Measurements from ENCODE around the gene CHADL.
"Not testable (repeated sequence)": the region's sequence is repeated elsewhere in the genome, so short reads cannot be mapped to it uniquely, and the experiment has no call there.

The CHADL gene, protein sequence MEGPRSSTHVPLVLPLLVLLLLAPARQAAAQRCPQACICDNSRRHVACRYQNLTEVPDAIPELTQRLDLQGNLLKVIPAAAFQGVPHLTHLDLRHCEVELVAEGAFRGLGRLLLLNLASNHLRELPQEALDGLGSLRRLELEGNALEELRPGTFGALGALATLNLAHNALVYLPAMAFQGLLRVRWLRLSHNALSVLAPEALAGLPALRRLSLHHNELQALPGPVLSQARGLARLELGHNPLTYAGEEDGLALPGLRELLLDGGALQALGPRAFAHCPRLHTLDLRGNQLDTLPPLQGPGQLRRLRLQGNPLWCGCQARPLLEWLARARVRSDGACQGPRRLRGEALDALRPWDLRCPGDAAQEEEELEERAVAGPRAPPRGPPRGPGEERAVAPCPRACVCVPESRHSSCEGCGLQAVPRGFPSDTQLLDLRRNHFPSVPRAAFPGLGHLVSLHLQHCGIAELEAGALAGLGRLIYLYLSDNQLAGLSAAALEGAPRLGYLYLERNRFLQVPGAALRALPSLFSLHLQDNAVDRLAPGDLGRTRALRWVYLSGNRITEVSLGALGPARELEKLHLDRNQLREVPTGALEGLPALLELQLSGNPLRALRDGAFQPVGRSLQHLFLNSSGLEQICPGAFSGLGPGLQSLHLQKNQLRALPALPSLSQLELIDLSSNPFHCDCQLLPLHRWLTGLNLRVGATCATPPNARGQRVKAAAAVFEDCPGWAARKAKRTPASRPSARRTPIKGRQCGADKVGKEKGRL

DNA sequence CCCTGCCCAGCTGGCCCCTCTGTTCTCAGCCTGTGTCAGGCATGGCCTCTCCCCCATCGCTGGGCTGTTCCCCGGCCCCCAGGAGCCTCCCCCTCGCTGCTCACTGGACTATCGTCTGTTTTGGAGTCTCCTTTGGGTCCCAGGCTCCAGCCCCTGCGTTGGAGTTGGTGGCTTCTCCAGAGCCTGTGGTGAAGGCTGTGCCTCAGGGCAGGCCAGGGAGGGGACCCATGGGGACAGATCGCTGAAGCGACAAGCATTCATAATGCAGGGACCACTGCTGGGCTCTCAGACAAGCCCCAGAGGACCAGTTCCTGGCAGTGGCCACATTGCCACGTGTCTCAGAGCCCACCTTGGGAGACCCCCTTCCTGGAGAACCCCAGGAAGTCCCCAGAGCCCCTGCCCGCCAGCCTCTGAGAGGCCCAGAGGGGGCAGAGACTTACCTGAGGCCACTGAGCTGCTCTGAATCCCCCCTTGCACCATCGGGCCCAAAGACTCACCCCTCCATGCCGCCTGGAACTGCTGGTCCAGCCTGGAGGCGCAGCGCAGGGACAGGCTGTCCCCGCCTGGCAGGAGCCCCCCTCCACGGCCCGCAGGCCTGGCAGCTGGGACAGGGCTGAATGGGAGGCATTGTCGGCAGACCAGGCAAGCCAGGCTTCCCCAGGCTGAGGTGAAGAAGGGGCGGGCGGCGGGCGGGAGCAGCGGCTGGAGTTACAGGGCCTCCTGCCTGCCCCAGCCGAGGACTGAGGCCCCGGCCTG, at the start of gene CHADL:
TSS of gene CHADL (minus strand) at position 555 of the 756 bp plus-strand sequence. CDS start at position 505, 50 bp downstream.
- no peak for DNase-seq

- DNase-seq: no peak
Measured at GRCh38 chr22:41289671-41290070, 48.9 kb upstream of the CHADL start.

- DNase-seq: no peak
Measured at GRCh38 chr22:41288245-41288946, 47.7 kb upstream of the CHADL start.

DNA sequence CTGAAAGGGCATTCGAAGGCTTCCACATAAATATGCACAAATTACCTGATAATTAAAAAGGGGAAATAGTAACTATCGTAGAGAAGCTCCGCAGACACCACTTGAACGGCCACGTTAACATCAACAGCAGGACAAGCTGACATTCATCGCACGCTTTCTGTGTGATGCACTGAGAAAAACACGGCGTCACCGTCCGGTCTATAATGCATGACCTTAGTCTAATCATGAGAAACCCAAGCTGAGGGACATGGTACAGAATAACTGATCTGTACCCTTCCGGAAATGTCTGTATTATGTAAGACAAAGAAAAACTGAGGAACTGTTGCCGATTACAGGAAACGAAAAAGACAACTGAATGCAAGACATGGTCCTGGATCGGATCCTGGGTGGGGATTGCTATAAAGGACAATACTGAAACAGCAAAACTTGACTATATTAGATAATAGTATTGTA, 45.9 kb upstream of the CHADL start:
- DNase-seq: no peak

GRCh38 chr22:41285820-41286638, 45.3 kb upstream of the CHADL start, which contains the start of gene RANGAP1:
Gene RANGAP1 (minus strand): TSS chr22:41286187. CDS start chr22:41281044, 5,143 bp downstream.
- DNase-seq: peak; percentile 95

- DNase-seq: no peak
Measured at GRCh38 chr22:41285441-41285819, 44.7 kb upstream of the CHADL start.

DNA sequence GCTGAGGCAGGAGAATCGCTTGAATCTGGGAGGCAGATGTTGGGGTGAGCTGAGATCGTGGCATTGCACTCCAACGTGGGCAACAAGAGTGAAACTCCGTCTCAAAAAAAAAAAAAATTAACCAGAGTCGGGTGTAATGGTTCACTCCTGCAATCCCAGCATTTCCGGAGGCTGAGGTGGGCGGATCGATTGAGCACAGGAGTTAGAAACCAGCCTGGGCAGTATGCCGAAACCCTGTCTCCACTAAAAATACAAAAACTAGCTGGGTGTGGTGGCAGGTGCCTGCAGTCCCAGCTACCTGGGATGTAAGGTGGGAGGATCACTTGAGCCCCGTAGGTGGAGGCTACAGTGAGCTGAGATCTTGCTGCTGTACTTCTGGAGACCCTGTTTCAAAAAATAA, 43.7 kb upstream of the CHADL start:
- no peak for DNase-seq

DNA sequence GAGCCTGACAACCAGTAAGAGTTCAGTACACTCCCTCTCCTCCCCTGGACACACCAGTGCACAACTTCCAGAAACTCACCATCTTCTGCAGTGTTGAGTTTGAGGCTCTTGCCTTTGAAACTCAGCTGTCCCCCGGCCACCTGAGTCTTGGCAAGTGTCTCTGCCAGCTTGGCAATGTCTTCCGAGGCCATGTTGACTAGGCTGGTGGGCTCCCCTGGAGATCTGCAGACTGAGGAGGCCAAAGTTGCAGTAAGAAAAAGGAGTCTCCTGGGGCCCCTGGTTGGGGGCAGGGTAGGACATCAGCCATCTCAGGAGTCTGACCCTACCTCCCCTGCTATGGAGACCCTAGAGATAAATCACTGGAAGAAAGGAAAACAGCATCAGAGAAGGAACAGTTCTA, 40.1 kb upstream of the CHADL start:
- no peak for DNase-seq

DNA sequence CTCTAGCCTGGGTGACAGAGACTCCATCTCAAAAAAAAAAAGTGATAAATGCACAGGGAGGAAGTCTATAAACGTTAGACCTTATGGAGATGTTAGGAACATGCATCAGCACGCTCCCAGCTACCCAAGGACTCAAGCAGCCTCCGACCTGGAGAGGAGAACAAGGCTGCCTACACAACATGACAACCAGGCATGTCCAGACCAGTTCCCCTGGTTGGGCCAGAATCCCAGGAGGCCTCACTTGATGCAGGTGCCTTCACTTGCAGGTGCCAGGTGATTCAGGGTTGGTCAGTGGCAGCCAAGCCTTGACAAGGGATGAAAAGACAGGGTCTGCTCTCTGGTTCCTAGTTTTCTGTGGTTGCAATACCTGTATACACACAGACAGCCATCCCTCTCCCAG, 39.3 kb upstream of the CHADL start:
- DNase-seq: no peak

DNA sequence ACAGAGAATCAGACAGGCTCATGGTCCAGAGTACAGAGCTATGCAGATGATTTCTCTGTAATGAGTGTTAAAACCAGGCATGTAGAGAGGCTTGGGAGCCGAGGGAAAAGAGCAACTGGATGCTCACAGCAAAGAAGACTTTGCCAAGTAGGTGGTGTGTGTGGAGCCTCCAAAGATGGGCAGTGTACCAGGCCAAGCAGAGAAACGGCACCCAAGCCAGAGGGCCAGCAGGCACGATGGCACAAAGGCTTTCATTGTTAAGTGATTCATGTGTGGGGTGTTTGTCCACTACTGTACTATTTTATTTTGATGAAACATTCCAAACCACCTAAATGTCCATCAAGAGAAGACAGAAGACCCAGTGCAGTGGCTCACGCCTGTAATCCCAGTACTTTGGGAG, 34.1 kb upstream of the CHADL start:
- no peak for DNase-seq

DNA sequence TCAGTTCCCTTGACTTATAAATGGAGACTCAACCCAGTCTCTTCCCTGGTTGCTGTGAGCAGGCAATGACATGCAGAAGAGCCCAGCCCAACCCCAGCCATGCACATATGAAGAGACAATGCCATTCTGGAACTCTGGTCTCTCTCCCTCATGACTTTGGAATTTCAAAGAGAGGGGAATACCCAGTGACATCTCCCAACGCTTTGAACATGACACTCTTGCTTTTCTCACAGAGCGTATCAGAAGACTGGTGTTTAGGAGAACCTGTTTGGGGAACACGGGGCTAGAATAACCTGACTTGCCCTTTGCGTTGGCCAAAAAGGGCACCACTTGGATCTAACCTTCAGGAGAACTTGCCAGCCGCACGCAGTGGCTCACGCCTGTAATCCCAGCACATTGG, 32.4 kb upstream of the CHADL start:
- DNase-seq: no peak

GRCh38 chr22:41271787-41272186, 31.1 kb upstream of the CHADL start:
- no peak for DNase-seq

DNA sequence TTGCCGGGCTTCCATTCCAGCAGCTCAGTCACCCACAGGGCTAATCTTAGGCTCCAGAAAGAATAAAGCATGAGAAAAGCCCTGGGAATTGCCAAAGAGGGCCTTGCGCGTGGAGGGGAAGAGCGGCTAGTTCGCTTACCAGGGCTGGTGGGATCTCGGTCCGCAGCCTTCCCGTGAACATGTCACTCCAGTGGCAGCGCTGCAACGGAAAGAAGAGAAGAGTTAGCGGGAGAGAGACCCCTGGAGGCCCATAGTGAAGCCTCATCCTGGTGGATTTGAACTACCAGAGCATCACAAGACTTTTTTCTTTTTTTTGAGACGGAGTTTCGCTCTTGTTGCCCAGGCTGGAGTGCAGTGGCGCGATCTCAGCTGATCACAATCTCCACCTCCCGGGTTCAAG, 27.2 kb upstream of the CHADL start:
- DNase-seq: no peak

- no peak for DNase-seq
Measured at GRCh38 chr22:41264408-41264941, 23.7 kb upstream of the CHADL start.

DNA sequence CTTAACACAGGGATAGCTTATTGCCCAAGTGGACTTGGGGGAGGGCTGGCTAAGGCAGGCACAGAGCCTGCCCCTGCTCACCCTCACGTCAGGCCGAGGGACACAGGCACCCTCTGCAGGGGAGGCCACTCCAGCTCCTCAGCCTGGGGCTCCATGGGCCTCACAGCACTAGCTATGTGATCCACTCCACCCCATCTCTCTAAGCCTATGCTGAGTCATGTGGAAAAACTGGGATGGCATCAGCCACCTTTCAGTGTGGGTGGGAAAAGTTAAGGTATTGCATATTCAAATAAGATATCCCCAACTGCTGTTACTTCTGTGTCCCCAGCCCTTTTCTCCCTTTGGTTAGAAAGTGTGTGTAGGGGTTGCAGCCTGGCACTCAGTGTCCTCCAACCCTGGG, 23.0 kb upstream of the CHADL start:
- DNase-seq: no peak

DNA sequence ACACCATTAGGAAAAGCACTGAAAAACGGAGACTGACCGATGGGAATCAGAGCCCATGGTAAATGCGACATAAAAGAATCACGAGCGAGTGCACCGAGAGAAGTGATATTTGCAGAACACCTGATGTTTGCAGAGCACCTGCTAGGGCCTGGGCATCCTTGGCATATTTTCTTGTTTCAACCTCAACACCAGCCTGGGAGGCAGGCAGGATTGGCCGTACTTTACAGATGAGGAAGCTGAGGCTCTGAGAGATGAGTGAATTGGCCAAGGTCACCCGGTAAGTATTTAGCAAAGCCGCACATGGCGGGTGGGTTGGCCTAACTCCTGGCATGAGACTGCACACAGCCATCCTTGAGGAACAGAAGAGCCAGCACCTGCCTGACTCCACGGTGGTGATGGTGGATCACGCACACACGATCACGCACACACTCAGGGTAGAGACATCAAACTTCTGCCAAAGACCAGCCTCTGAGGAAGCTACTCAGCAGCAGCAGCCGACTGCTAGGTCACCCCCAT, 21.6 kb upstream of the CHADL start:
- DNase-seq: no peak

GRCh38 chr22:41261541-41262249, 21.0 kb upstream of the CHADL start:
- no peak for DNase-seq

- no peak for DNase-seq
Measured at GRCh38 chr22:41260871-41261270, 20.1 kb upstream of the CHADL start.

DNA sequence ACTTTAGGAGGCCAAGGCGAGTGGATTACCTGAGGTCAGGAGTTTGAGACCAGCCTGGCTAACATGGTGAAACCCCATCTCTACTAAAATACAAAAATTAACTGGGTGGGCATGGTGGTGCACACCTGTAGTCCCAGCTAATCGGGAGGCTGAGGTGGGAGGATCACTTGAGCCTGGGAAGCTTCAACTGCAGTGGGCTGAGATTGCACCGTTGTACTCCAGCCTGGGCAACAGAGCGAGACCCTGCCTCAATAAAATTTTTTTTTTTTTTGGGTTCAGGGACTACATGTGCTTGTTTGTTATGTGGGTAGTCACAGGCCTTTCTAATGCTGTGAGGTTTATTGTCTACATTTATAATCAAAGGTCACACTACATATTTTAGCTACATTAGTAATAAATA, 19.0 kb upstream of the CHADL start:
- DNase-seq: not testable (repeated sequence)

- no peak for DNase-seq
Measured at GRCh38 chr22:41257696-41258095, 17.0 kb upstream of the CHADL start.

All from NCI-H1436 treated with DMSO at 0.1 percent for 48 hours (cell line).